Neural cell (in vitro differentiated cells): ENCODE measurements around the gene CTNNB1.

Source experiments
- EP300 ChIP-seq: fragments of 450-650 bp; conservative IDR thresholded peaks from 2 replicates; pipeline ENCODE4 v1.6.1; 2014; ENCODE audit warnings: antibody characterized with exemption, mild to moderate bottlenecking, moderate library complexity; ENCODE audit not compliant: poor library complexity, severe bottlenecking
- EZH2 ChIP-seq: fragments of 200-600, 300-800 bp; shearing (Covaris generic), sonication (generic); IDR thresholded peaks from 2 replicates; pipeline ENCODE4 v1.6.1; 2014; ENCODE audit warnings: antibody characterized with exemption, low read length, borderline replicate concordance, mild to moderate bottlenecking; ENCODE audit not compliant: insufficient read depth, poor library complexity, severe bottlenecking
- POLR2AphosphoS5 ChIP-seq: IDR thresholded peaks from 2 replicates; pipeline ENCODE4 v1.6.1; 2012
- SMC3 ChIP-seq: fragments of 450-650 bp; conservative IDR thresholded peaks from 2 replicates; pipeline ENCODE4 v1.6.1; 2014; ENCODE audit warnings: antibody characterized with exemption, mild to moderate bottlenecking, moderate library complexity; ENCODE audit not compliant: poor library complexity
- TAF1 ChIP-seq: IDR thresholded peaks from 2 replicates; pipeline ENCODE4 v1.6.1; 2012; ENCODE audit warnings: low read depth
- TF ChIP-seq, protein P1 (sequence below): fragments of 450-650 bp; IDR thresholded peaks from 2 replicates; pipeline ENCODE4 v1.5.1; 2014; ENCODE audit warnings: antibody characterized with exemption, mild to moderate bottlenecking, moderate library complexity; ENCODE audit not compliant: poor library complexity, severe bottlenecking
- TF ChIP-seq, protein P2 (sequence below): IDR thresholded peaks from 2 replicates; pipeline ENCODE4 v1.6.1; 2012; ENCODE audit warnings: borderline replicate concordance

DNA sequence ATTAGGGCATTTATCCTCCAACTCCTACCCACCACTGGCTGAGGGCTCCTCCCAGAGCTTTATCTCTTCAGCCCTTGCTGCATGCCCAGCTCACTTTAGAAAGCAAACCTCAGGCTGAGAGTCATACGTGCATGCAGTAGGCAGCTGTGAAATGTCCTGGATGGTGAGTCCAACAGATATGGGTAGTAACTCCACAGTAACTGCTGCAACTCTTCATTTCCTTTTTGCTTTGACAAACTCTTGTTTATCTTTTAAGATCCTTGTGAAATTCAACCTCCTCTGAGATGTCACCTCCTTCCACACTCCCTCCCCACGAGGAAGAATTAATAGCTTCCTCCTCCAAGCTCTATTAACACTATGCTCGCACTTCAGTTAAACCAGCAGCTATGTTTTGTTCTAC, 35.9 kb upstream of the CTNNB1 start:
- TF ChIP-seq EZH2 = no peak
- TF ChIP-seq, protein P1, sequence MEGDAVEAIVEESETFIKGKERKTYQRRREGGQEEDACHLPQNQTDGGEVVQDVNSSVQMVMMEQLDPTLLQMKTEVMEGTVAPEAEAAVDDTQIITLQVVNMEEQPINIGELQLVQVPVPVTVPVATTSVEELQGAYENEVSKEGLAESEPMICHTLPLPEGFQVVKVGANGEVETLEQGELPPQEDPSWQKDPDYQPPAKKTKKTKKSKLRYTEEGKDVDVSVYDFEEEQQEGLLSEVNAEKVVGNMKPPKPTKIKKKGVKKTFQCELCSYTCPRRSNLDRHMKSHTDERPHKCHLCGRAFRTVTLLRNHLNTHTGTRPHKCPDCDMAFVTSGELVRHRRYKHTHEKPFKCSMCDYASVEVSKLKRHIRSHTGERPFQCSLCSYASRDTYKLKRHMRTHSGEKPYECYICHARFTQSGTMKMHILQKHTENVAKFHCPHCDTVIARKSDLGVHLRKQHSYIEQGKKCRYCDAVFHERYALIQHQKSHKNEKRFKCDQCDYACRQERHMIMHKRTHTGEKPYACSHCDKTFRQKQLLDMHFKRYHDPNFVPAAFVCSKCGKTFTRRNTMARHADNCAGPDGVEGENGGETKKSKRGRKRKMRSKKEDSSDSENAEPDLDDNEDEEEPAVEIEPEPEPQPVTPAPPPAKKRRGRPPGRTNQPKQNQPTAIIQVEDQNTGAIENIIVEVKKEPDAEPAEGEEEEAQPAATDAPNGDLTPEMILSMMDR = no peak
- no peak for TF ChIP-seq SMC3
- no peak for TF ChIP-seq TAF1
- no peak for TF ChIP-seq POLR2AphosphoS5
- no peak for TF ChIP-seq EP300
- TF ChIP-seq, protein P2, sequence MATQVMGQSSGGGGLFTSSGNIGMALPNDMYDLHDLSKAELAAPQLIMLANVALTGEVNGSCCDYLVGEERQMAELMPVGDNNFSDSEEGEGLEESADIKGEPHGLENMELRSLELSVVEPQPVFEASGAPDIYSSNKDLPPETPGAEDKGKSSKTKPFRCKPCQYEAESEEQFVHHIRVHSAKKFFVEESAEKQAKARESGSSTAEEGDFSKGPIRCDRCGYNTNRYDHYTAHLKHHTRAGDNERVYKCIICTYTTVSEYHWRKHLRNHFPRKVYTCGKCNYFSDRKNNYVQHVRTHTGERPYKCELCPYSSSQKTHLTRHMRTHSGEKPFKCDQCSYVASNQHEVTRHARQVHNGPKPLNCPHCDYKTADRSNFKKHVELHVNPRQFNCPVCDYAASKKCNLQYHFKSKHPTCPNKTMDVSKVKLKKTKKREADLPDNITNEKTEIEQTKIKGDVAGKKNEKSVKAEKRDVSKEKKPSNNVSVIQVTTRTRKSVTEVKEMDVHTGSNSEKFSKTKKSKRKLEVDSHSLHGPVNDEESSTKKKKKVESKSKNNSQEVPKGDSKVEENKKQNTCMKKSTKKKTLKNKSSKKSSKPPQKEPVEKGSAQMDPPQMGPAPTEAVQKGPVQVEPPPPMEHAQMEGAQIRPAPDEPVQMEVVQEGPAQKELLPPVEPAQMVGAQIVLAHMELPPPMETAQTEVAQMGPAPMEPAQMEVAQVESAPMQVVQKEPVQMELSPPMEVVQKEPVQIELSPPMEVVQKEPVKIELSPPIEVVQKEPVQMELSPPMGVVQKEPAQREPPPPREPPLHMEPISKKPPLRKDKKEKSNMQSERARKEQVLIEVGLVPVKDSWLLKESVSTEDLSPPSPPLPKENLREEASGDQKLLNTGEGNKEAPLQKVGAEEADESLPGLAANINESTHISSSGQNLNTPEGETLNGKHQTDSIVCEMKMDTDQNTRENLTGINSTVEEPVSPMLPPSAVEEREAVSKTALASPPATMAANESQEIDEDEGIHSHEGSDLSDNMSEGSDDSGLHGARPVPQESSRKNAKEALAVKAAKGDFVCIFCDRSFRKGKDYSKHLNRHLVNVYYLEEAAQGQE = no peak
